Activated CD4-positive, alpha-beta T cell treated with anti-CD3 and anti-CD28 coated beads, Interleukin-2, amount 50 U/mL, for 16 hours (primary cell): ENCODE data around the gene HOXC5.

ENCODE experiments used
- DNase-seq: peaks from one replicate; pipeline ENCODE4 v3.0.0-alpha.2; 2020

Gene HOXC5

DNA sequence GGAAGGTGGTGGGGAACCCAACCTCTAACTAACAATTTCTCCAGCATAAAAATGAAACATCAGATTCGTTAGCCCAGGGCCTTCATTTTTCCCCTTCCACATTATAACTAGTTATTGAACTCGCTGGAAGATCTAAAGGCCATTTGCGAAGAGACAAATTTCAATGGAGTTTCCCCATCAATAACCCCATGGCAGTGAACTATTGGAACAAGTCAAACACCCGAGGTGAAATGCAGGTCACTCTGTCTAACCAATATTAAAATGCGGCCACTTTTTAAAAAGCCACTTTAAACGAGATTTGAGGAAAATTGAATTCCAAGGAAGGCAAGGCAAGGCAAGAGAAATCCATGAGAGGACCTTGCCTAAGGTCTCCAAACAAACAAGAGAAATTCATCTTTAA lies 16.3 kb downstream of the HOXC5 start:
- DNase-seq = no peak

DNA sequence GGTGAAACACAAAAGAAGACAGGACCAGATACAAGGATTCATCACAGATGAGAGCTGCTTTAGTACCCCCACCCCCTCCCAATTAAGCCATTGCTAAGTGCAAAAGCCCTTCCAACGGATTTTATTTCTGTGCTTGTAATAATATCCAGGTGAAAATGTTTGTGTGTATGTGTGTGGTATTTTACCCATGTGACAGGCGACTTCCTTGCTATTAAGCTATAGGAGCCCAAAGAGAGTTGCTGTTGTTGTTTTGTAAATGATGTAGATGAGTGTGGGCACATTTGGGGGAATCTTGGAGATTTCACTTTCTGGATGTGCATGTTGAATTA lies 17.6 kb downstream of the HOXC5 start:
- no peak for DNase-seq

DNA sequence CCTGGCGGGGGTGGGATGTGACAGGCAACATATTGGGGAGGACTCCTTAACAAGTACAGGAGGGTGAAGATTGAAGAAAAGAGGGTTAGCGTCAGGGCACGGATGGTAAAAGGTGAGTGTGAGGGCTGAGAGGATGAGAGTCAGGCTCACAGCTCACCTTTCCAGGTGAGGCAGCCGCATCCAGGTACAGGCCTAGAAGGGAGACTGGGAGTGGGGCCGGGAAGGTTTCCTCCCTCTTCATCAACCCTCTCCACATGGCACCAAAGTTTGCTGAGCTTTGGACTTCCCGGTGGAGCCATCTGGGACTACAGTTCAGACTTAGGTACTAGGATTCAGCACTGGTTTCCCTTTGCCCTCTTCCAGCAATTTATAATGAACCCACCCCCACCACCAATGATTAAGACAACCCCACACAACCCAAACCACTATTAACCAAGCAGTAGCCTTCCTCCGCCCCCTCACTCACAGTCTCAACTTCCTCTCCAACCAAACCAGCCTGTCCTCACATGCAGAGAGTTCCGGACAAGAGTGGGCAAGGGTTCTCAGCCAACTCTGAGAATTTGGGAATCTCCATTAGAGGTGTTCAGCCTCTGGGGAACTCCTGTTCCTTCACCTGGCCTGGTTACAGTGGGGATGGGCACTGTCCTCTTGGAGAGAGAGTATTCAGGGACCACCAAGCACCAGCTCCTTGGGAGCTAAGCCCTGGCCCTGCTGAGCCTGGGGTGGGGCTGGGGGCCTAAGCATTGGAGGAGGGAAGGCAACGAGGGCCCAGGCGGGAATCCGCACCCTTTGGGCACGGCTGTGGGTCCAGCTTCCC lies 18.4 kb downstream of the HOXC5 start:
- DNase-seq = no peak

DNA sequence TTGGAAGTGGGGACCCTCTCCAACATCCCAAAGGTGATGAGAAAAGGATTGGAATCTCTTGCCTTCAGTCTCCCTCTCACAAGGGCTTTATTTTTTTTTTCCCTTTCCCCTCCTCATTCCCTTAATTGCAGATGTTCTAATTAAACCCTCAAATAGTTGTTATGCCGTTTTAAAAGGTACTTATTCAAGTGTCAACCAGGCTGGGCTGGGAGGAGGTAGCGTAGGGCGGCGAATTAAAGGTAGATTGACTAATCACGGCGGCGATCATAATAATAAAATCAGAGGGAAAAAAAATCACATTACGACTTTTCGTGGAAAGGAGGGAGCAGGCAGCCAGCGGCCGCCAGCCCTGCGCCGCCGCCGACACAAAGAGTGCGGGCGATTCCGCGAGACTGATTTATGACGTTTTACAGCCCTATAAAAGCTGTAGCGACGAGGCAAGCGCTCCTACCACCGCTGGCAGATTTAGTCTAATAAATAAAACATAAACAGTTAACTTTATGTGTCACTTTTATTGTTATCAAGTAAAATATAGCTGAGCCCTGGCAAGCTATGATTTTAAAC lies 19.1 kb downstream of the HOXC5 start:
- no peak for DNase-seq

DNA sequence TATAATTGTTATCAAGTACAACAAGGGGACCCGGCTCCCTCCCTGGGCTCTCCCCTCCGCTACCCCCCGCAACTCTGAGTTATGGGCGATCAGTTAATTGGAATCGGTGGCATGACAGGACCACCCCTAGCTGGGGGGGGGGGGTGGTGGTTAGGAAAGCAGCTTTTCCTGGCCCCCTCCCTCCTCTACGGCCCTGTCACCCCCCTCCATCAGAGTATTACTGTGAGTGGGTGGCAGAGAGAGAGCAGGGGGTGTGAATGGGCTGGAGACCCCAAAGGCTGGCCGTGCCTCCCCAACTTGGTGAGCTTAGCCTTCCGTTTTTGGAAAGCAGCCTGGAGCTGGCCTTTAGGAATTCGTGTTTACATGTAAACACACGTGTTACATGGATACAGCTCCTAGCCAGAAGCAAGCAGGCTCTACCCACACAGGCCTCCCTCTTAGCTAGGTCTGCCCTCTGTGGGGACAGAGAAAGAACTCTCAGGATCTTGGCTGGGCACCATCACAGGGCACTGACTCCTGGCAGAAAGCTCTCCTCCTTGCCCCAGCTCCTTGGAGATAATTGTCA lies 19.7 kb downstream of the HOXC5 start:
- no peak for DNase-seq

DNA sequence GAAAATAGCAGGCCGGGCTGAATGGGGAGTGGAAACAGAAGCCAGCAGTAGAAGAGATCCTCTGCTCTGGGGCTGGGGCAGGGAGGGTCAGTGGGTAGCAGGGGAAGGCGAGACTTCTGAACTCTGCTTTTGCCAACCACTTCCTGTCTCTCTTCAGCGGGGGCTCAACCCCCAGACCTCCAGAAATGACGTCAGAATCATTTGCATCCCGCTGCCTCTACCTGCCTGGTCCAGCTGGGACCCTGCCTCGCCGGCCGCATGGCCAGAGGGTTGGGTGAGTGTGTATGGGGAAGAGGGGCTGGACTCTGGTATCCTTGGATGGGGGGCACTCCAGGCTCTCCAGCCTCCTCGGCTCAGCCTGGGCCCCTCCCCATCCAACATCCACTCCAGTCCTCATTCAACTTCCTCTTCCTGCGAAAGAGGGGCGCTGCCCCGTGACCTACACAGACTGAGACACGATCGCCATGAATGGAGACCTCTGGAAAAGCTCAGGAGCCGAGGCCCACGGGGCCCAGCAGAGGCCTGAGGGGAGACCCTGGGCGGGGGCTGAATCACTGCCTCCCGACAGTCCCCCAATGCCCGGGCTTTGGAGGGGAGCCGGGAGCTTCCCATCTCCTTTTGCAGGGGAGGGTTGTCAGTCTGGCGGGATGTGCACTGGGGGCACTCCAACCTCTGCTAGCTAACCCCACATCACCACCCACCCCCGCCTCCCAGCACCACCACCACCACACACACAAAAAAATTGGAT lies 20.3 kb downstream of the HOXC5 start:
- no peak for DNase-seq

DNA sequence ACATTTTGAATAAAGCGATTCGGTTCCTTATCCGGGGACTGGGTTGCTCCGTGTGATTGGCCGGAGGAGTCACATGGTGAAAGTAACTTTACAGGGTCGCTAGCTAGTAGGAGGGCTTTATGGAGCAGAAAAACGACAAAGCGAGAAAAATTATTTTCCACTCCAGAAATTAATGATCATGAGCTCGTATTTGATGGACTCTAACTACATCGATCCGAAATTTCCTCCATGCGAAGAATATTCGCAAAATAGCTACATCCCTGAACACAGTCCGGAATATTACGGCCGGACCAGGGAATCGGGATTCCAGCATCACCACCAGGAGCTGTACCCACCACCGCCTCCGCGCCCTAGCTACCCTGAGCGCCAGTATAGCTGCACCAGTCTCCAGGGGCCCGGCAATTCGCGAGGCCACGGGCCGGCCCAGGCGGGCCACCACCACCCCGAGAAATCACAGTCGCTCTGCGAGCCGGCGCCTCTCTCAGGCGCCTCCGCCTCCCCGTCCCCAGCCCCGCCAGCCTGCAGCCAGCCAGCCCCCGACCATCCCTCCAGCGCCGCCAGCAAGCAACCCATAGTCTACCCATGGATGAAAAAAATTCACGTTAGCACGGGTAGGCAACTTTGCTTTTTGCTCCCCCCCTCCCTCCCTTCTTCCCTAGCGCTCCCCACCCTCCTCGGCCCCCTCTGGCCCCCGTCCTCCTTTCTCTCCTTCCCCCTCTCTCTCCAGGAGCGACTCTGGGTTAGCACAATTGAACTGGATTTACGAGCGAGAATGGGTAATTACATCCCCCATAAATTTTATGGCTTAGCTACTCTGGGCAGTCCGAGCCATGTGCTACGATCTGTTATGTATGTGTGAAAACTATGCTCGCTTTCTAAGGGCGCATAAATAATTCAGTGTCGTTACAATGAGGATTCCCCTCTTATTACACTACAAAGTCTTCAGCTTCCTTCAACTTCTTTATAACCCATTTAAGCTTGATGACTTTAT lies 21.2 kb downstream of the HOXC5 start, which contains the start of gene HOXC4:
Gene HOXC4, plus strand, starts transcription at position 85 of the 991 bp plus-strand sequence. Its CDS starts 88 bp downstream, at position 173.
- DNase-seq = no peak

DNA sequence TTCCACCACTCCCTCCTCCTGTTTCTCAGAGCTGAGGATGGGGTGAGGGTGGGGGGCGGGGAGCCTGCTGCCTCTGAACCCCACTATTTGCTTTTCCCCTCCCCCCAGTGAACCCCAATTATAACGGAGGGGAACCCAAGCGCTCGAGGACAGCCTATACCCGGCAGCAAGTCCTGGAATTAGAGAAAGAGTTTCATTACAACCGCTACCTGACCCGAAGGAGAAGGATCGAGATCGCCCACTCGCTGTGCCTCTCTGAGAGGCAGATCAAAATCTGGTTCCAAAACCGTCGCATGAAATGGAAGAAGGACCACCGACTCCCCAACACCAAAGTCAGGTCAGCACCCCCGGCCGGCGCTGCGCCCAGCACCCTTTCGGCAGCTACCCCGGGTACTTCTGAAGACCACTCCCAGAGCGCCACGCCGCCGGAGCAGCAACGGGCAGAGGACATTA lies 21.9 kb downstream of the HOXC5 start:
- DNase-seq = no peak

DNA sequence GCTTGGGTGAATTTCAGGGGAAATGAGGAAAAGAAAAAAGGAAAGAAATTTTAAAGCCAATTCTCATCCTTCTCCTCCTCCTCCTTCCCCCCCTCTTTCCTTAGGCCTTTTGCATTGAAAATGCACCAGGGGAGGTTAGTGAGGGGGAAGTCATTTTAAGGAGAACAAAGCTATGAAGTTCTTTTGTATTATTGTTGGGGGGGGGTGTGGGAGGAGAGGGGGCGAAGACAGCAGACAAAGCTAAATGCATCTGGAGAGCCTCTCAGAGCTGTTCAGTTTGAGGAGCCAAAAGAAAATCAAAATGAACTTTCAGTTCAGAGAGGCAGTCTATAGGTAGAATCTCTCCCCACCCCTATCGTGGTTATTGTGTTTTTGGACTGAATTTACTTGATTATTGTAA lies 22.7 kb downstream of the HOXC5 start:
- DNase-seq = no peak

DNA sequence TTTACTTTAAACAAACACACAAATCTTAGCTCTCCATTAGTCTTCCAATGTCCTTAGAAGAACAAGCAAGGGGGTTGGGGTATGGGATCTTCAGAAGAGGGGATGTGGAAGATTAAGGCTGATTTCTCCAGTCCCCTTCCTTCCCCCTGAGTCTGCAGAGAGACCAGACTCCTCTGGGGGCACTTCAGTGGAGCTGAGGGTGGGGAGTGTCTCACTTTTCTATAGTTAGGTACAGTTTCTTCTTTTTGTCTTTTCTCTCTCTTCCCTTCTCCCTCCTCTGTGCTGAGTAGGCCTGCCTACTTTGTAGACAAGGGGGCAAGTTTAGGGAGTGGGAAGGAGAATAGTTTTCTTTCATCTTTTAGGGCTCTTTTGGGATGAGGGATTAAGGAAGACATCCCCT lies 23.3 kb downstream of the HOXC5 start:
- no peak for DNase-seq

DNA sequence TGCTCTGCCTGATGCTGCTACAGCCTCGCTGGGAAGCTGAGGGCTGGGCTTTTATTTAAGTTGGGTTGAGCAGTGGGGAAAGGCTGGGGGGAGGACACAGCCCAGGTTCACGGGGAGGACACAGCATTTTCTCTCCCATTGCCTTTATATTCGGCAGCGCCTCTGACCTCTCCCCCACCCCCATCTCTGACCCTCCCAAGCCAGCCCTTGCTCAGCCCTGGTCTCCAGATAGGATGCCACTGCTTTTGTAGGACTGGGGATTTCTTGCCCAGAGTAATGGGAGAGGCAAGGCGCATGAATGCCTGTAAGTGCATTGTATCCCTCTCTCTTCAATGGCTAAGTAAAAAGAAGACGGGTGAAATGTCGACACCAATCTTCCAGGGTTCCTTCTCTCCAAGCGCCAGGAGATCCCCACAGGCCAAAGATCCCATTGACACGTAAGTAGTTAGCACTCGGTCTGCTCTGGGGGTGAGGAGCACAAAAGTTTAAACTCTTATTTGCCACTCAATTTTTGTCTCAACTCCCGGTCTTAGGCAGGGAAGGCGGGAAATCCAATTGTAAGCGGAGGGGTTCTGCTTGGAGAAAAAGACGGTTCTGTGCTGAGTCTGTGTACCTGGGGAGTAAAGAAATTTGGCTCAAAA lies 25.4 kb downstream of the HOXC5 start:
- no peak for DNase-seq

DNA sequence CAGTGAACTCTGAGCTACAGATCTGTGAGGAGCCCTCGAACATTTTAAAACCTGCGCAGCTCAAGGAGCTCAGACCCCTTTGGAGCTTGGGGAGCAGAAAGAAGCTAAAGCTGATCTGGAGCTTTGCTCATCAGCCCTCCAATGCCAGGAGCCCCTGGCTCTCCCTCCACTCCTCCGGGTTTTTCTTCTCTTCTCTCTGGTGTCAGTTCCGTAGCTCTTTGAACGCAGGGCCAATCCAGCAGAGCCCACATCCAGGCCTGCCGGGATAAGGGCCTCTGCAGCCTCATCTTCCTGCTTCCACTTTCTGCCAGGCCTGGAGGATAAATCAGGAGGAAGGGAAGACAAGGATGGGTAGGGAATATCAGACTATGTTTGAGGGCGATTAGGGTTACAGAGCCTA lies 26.8 kb downstream of the HOXC5 start:
- no peak for DNase-seq

DNA sequence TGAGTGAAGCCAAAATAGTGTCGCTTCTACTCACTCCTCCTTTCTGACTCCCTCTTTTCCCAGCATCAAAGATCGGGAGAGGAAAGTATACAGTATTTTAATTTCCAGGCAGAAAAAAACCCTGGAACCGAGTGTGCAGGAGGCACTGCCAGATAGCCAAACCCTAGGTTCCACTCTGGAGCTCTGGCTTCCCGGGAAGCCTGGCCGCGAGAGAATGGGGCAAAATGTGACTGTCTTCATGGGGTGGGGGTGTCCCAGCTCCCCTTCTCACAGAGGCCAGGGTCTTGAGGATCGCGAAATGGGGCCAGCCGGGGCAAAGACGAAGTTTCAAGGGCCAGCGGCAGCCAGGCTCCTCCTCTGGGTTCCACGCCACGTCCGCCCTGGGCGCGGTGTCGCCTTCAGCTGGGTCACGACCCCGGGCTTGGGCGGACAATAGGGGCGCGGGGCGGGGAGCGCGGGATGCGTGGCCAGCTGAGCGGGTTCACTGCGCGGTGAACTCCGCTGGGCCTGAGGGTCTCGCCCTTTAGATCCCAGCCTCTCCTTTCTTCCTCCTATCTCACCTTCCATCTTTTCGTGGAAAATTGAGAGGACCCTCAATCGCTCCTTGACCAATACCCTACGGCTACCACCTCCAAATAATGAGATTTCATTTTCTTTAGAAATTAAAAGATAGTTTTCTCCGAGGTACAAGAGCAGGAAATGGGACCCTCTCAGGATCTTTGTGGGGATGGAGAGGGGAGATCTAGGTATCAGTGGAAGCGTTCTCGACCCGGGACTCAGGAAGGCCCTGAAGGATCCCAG lies 27.5 kb downstream of the HOXC5 start:
- no peak for DNase-seq

DNA sequence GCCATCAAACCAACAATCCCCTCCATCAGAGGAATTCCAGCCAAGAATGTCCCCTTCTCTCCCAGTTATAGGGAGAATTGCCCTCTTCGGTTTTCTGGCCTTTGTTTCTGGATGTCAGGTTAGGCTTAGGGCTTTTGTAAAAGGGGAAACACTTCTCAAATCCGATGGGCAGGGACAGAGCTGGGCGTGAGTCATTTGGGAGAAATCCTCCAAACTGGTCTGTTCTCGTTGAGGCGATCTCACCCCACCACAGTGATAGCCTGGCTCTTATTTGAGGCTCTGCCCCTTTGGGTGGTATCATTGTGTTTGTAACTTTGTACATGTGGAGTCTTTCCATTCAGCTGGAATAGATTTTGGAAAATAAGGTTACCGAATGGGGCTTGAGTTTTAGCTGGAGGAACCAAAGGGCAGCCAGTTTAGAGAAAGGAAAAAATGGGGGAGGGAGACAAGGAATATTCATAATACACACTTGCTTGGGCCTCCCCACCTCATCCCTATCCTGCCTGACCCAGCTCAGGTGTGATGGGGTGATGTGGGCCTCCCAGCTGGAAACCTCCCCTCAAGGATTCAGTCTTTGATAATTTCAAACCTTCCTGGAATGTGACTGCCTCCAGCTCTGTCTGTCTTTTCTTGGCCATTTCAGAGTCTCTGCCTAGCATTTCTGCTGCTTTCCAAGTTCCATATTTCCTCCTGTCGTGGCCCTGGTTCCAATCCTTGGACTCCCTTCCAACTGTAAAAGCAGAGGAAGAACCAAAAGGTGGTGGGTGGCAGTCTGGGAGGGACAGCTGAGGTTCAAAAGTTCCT lies 28.3 kb downstream of the HOXC5 start:
- DNase-seq = no peak

DNA sequence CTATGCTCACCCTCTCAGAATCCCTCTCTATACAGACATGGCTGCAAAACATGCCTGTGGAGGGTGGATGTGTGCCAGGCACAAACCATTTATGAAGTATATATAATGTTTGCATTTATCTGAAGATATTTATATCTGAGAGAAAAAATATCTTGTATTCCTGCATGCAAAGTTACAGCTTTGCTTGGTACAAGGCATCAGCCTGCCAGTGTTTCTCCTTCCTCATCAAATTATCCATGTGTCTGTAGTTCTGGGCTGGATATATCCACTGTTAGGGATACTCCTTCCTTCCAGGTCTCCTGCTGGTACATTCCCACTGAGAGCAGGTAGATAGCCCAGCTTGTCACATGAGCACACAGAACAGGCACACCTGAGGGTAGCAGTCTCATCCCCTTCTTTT lies 32.8 kb downstream of the HOXC5 start:
- no peak for DNase-seq

DNA sequence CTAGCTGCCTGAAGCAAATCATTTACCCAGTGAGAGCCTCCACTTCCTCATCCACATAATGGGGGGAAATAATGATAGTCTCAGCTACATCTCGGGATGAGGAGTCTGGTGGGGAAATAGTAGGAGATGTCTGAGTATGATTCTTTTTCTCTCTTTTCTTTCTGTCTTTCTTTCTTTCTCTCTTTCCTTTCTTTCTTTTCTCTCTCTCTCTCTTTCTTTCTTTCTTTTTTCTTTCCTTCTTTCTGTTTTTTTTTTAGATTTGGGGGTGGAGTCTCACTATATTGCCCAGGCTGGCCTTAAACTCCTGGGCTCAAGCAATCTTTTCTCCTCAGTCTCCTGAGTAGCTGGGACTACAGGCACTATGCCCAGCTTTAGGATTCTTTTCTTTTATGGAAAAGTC lies 33.6 kb downstream of the HOXC5 start:
- DNase-seq = no peak

DNA sequence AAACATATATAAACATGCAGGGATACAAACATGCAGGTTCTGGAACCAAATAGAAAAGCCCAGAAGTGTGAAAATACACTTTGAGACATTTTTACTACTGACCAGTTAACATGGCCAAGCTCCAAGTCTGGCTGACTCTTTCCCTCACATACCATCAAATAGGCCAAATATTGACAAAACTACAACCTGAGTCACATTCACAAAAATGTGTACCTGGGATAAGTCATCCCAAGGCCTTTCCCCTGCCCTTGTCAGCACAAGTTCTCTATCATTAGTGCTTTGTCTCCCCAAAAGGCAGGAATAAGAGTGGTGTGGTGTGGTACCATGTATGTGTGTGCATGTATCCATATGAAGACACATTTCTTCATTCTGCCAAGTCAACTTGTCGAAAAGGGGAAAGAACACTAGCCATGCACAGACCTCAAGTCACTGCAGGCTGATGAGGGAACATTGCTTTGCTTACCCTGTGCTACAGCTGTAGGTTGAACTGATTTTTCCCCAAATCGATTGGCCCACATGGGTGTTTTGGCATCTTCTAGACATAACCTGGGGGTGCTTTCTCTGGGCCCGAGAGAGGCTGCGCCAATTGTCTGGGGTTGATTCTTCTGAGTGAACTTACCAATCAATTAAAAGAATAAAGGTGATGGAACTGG lies 35.7 kb downstream of the HOXC5 start:
- no peak for DNase-seq

DNA sequence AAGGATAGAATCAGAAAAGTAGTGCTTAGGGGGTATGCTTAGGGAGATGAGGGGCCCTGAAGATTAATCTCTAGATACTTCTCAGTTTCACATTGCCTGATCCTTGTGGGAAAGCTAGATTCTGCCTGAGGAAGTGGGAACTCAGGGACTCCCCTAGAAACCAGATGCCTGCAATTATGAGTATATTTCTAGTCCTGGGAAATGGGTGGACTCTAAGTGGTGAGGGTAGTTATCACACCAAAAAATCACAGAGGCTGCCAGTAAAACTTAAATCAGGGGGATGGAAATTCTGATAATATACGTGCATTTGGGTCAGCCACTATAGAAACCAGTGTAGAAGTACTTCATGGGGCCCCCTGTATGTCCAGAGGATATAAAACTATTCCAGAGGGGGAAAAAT lies 39.1 kb downstream of the HOXC5 start:
- DNase-seq = no peak

DNA sequence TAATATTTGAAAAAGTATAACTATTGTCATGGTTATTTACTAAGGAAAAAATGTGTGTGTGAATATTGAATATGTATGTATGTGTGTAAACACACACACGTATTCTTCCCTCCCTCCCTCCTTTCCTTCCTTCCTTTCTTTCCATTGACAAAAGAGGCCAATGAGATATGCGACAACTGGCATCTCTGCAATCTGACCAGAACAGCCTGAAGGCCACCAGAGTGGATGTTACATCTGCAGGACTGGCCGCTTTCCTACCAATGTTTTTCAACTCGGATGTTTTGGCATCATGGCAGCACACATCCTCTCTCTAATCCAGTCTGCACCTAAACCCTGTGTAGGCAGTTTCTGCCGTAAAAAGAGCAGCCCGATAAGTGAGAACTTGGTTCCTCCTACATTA lies 41.5 kb downstream of the HOXC5 start:
- DNase-seq = no peak

DNA sequence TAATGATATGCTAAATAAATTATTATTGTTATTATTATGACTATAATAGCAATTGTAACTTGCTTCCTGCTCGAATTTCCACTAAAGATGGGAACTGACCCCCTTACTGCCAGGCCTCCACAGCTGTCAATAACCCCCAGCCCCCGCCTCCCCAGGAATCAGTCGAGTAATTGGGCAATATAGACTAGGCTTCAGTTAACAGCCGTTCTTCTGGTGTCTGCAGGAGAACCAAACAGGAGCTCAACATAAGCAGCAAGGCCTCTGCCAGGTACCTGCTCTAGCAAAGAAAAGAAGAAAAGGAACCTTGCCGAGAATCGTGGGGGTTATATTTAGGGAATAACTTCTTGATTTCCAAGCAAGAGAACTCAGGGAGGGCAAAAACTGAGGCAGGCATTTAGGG lies 42.6 kb downstream of the HOXC5 start:
- no peak for DNase-seq
